Kidney (tissue), 14 donors: ENCODE data around the gene TTC16. TPM values are rescaled to one million over a fixed set of nuclear protein-coding genes. Genes with fewer than 3 reads are reported as not detected.

Experiments used
- DNase-seq, 5 donors: peaks; one replicate each; pipeline ENCODE4 v3.0.0-alpha.2; 2013 to 2020
- FAIRE-seq: peaks from 2 replicates; lab custom pipeline; 2012; peaks lifted over from hg19 to GRCh38; lab: Jason Lieb, UNC
- H3K27ac ChIP-seq, 2 donors: one replicate each; pipeline ENCODE4 v1.7.0; 2013; ENCODE audit warnings: low read depth in 2 of 2, low read length in 2 of 2, inconsistent platforms in 1 of 2
- H3K27me3 ChIP-seq: one replicate; pipeline ENCODE4 v1.7.1; 2013; ENCODE audit warnings: low read length, inconsistent platforms; ENCODE audit not compliant: control insufficient read depth, insufficient read depth
- H3K36me3 ChIP-seq, 3 donors: one replicate each; pipeline versions ENCODE4 v1.7.0 to v1.7.1; 2013; ENCODE audit warnings: low read length in 3 of 3, control low read depth in 1 of 3, inconsistent platforms in 1 of 3; ENCODE audit not compliant: insufficient read depth in 3 of 3, control insufficient read depth in 2 of 3
- H3K4me1 ChIP-seq, 3 donors: one replicate each; pipeline versions ENCODE4 v1.7.0 to v1.7.1; 2013; ENCODE audit warnings: low read length in 3 of 3, inconsistent platforms in 1 of 3, low read depth in 1 of 3; ENCODE audit not compliant: control insufficient read depth in 2 of 3, insufficient read depth in 2 of 3
- H3K4me3 ChIP-seq, 3 donors: one replicate each; pipeline versions ENCODE4 v1.7.0 to v1.8.1; 2013; ENCODE audit warnings: low read length in 3 of 3, control low read depth in 1 of 3, inconsistent platforms in 1 of 3
- H3K9ac ChIP-seq, 3 donors: one replicate each; pipeline versions ENCODE4 v1.7.0 to v1.7.1; 2013; ENCODE audit warnings: low read length in 3 of 3, control low read depth in 1 of 3, inconsistent platforms in 1 of 3
- H3K9me3 ChIP-seq, 3 donors: one replicate each; pipeline versions ENCODE4 v1.7.0 to v1.7.1; 2013; ENCODE audit warnings: low read length in 3 of 3, control low read depth in 1 of 3, inconsistent platforms in 1 of 3; ENCODE audit not compliant: control insufficient read depth in 2 of 3, insufficient read depth in 1 of 3
- intact Hi-C: fragments of 100-400 bp; cut with DNase I; formaldehyde crosslinking; loops from one replicate; pipeline ENCODE4 v1.11.1; 2022
- polyA plus RNA-seq: library from polyadenylated mRNA; stranded (reverse); fragments of 350-450 nt; fragmentation: Illumina TruSeq; extraction: RNeasy Lipid Tissue Mini Kit (QIAGEN cat#74804); gene quantifications from one replicate; pipeline ENCODE4 v1.2.3, GENCODE V29; 2014; ENCODE audit warnings: low read depth, low replicate concordance; ENCODE audit not compliant: insufficient read depth
- total RNA-seq: library from RNA; stranded (reverse); fragmentation: NEBNext Ultra II Directional; extraction: Animal tissue kit (Norgen Biotek cat#: 25700); gene quantifications from one replicate; pipeline ENCODE4 v1.2.1, GENCODE V29; 2021
- TF ChIP-seq, protein P1 (sequence below): IDR thresholded peaks from 3 replicates; pipeline ENCODE4 v1.5.1; 2012; ENCODE audit warnings: mild to moderate bottlenecking, moderate library complexity, borderline replicate concordance; ENCODE audit not compliant: insufficient read depth; ENCODE audit errors: extremely low read depth
- donor health status: control.
- donor health status: control.
- donor health status: control.
- donor health status: control.
- donor health status: control.
- donor health status: DM: yes; HTN: yes; CAD: no.
- donor health status: Normal renal cell carcinoma (clear cell type).

TTC16 gene
- total and polyA plus RNA-seq, 2 donors from 2014 or later: 0.32 to 0.72 TPM

DNA sequence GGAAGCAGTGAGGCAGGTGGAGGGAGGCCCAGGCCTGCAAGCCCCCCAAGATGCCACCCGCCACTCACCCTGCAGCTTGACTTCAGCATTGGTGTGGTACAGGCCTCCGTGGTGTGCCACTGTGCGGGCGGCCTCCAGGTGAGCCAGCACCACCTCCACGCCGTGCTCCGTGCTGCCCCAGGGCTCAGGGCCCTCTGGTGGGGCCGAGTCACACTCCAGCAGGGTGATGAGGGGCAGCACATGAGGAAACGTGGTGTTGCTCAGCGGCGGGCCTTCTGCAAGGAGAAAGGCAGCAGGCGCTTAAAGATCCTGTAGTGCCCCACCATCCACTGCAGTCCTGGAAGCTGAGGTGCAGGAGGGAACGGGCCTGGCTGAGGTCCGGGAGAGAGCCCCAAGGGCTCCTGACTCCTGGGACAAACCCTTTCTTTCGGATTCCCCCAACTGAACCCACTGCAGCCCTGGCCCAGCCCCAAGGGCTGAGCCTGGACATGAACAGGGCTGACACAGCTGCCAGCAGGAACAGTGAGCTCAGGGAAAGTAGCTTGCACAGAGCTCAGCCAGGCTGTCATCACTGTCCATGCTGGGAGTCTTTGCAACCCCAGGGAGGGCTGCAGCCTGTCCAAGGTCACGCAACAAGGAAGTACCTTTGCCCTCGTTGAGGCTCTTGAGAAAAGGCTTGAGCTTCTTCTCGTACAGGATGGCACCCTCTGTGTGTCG, 23.9 kb downstream of the TTC16 start:
- Histone ChIP-seq H3K4me1 (peaks cover 0 to 6% (median 0%) of the 10 kb centered on the region in 3 donors), H3K9ac (no peak overlapping the region), H3K36me3 (no peaks in the 10 kb centered on the region), H3K9me3 (no peaks in the 10 kb centered on the region), H3K27me3 (no peaks in the 10 kb centered on the region), H3K27ac (no peak overlapping the region), H3K4me3 (no peak overlapping the region)
- no peak for FAIRE-seq
- intact Hi-C loops: loop anchor here (5.0 kb wide), 1 partner anchor 38 kb away; the partner anchor contains the start of gene SH2D3C
- TF ChIP-seq, protein P1, sequence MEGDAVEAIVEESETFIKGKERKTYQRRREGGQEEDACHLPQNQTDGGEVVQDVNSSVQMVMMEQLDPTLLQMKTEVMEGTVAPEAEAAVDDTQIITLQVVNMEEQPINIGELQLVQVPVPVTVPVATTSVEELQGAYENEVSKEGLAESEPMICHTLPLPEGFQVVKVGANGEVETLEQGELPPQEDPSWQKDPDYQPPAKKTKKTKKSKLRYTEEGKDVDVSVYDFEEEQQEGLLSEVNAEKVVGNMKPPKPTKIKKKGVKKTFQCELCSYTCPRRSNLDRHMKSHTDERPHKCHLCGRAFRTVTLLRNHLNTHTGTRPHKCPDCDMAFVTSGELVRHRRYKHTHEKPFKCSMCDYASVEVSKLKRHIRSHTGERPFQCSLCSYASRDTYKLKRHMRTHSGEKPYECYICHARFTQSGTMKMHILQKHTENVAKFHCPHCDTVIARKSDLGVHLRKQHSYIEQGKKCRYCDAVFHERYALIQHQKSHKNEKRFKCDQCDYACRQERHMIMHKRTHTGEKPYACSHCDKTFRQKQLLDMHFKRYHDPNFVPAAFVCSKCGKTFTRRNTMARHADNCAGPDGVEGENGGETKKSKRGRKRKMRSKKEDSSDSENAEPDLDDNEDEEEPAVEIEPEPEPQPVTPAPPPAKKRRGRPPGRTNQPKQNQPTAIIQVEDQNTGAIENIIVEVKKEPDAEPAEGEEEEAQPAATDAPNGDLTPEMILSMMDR: no peak
- DNase-seq: peak in 1 of 5 donors; percentile 47

DNA sequence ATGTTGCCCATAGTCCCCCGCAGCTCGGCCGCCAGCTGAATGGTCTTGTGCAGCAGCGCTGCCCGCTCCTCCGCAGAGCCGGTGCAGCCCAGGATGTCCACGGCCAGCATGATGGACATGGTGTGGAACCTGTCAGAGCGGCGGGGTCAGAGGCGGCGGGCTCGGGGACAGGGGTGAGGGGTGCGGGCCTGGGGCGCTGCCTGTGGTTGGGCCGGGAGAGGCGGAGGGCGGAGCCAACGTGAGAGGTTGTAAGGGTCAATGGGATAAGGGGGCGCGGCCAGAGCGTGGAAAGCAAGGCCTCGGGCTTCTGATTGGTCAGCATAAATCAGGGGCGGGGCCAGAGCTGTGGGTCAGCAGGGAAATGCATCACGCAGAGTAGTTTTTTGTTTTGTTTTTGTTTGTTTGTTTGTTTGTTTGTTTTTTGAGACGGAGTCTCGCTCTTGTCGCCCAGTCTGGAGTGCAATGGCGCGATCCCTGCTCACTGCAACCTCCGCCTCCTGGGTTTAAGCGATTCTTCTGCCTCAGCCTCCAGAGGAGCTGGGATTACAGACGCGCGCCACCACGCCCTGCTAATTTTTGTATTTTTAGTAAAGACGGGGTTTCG, 26.1 kb downstream of the TTC16 start:
- H3K4me1 ChIP-seq: peaks cover 0 to 3% (median 0%) of the 10 kb centered on the region in 3 donors
- no peaks in the 10 kb centered on the region for H3K9me3 ChIP-seq
- DNase-seq: peak; percentile 84 to 93 (median 89)
- no peak overlapping the region for H3K9ac ChIP-seq
- H3K27me3 ChIP-seq: no peaks in the 10 kb centered on the region
- no peak for FAIRE-seq
- peak overlapping the region in 1 of 3 donors; percentile 33 for H3K4me3 ChIP-seq
- H3K36me3 ChIP-seq: no peaks in the 10 kb centered on the region
- intact Hi-C loops: loop anchor here (5.0 kb wide), 1 partner anchor 35 kb away; the partner anchor contains the start of gene SH2D3C
- TF ChIP-seq, protein P1: no peak
- no peak overlapping the region for H3K27ac ChIP-seq

GRCh38 chr9:127742435-127743088, 26.7 kb downstream of the TTC16 start:
- no peak for FAIRE-seq
- Histone ChIP-seq H3K4me3 (peak overlapping the region in 1 of 3 donors; percentile 33), H3K4me1 (peaks cover 0 to 3% (median 0%) of the 10 kb centered on the region in 3 donors), H3K9me3 (no peaks in the 10 kb centered on the region), H3K27ac (no peak overlapping the region), H3K36me3 (no peaks in the 10 kb centered on the region), H3K27me3 (no peaks in the 10 kb centered on the region), H3K9ac (no peak overlapping the region)
- intact Hi-C loops: loop anchor here (5.0 kb wide), 1 partner anchor 35 kb away; the partner anchor contains the start of gene SH2D3C
- DNase-seq: peak in 4 of 5 donors; percentile 94 to 96 (median 95)
- TF ChIP-seq, protein P1: no peak
